ENCODE measurements around the gene NDUFS8. TPM values are rescaled to one million over a fixed set of nuclear protein-coding genes. Genes with fewer than 3 reads are reported as not detected.

Gene NDUFS8
- total RNA-seq, 4 donors from 2014 or later = 136 to 206 (median 159) TPM

- intact Hi-C loops (cut with DNase I; ENCODE audit: low total_unique reads) = no loop called here
Observed at GRCh38 chr11:68044145-68044813, 13.8 kb downstream of the NDUFS8 start.

GRCh38 chr11:68044898-68045351 is 14.4 kb downstream of the NDUFS8 start:
- H3K4me3 ChIP-seq (ENCODE audit: low read depth, poor library complexity, severe bottlenecking) = no peak overlapping the region
- no peak for DNase-seq (ENCODE audit: low spot score in 2 of 2)
- 93 to 95% methylated on average over 17 of the region's 18 CpGs for WGBS, 2 donors
- TF ChIP-seq POLR2A (IDR thresholded peaks at IDR 0.05) = no peak
- TF ChIP-seq CTCF (IDR thresholded peaks at IDR 0.05) = no peak
- intact Hi-C loops (cut with DNase I; ENCODE audit: low total_unique reads) = no loop called here

More at GRCh38 chr11:68044145-68044813, 13.8 kb downstream of the NDUFS8 start:
- WGBS, 2 donors = 82 to 90% methylated on average over 19 to 24 of the region's 24 CpGs
- DNase-seq (ENCODE audit: low spot score in 2 of 2) = no peak
- TF ChIP-seq CTCF (IDR thresholded peaks at IDR 0.05) = no peak
- no peak for TF ChIP-seq POLR2A (IDR thresholded peaks at IDR 0.05)
- no peak overlapping the region for H3K4me3 ChIP-seq (ENCODE audit: low read depth, poor library complexity, severe bottlenecking)

- H3K4me3 ChIP-seq (ENCODE audit: low read depth, poor library complexity, severe bottlenecking) = no peak overlapping the region
- WGBS, 2 donors = 73 to 78% methylated on average over 30 to 36 of the region's 37 CpGs
- TF ChIP-seq POLR2A (IDR thresholded peaks at IDR 0.05) (no peak), CTCF (IDR thresholded peaks at IDR 0.05) (no peak)
- intact Hi-C loops (cut with DNase I; ENCODE audit: low total_unique reads) = no loop called here
- DNase-seq (ENCODE audit: low spot score in 2 of 2) = no peak
Observed at GRCh38 chr11:68047437-68048290, 17.2 kb downstream of the NDUFS8 start.

- H3K4me3 ChIP-seq (ENCODE audit: low read depth, poor library complexity, severe bottlenecking) = no peak overlapping the region
- TF ChIP-seq POLR2A (IDR thresholded peaks at IDR 0.05) (no peak), CTCF (IDR thresholded peaks at IDR 0.05) (no peak)
- intact Hi-C loops (cut with DNase I; ENCODE audit: low total_unique reads) = no loop called here
- WGBS, 2 donors = 91 to 92% methylated on average over 27 to 34 of the region's 35 CpGs
- no peak for DNase-seq (ENCODE audit: low spot score in 2 of 2)
Observed at GRCh38 chr11:68048681-68049508, 18.4 kb downstream of the NDUFS8 start.

GRCh38 chr11:68049509-68050370 is 19.3 kb downstream of the NDUFS8 start:
- DNase-seq (ENCODE audit: low spot score in 2 of 2) = no peak
- no peak overlapping the region for H3K4me3 ChIP-seq (ENCODE audit: low read depth, poor library complexity, severe bottlenecking)
- WGBS, 2 donors = 91 to 94% methylated on average over 34 to 37 of the region's 40 CpGs
- intact Hi-C loops (cut with DNase I; ENCODE audit: low total_unique reads) = no loop called here
- TF ChIP-seq POLR2A (IDR thresholded peaks at IDR 0.05) (no peak), CTCF (IDR thresholded peaks at IDR 0.05) (no peak)
